ENCODE results near the gene GALK1.
A peak's percentile ranks its signal among the peaks of the same experiment; 100 is the strongest.

The GALK1 gene

GRCh38 chr17:75748706-75749105 is 16.3 kb downstream of the GALK1 start:
- DNase-seq, result no peak

DNA sequence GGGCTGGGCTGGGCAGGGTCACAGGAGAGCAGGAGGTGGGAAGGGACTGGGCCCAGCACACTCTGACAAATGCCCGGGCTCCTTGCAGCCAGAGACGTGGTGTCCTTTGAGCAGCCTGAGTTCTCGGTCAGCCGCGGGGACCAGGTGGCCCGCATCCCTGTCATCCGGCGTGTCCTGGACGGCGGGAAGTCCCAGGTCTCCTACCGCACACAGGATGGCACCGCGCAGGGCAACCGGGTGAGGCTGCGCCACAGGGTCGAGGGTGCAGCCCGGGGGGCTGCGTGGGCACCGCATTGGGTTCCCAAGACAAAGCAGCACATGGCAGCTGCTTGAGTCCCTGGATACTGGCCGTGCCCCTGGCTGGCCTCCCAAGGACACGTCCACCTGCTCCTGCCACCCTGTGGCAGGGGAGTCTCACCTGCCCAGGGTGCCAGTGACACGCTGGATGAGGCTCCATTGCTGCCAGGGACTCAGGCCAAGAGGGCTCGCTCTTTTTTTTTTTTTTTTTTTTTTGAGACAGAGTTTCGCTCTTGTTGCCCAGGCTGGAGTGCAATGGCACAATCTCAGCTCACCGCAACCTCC is 21.3 kb downstream of the GALK1 start:
- peak; percentile 7 for DNase-seq

DNA sequence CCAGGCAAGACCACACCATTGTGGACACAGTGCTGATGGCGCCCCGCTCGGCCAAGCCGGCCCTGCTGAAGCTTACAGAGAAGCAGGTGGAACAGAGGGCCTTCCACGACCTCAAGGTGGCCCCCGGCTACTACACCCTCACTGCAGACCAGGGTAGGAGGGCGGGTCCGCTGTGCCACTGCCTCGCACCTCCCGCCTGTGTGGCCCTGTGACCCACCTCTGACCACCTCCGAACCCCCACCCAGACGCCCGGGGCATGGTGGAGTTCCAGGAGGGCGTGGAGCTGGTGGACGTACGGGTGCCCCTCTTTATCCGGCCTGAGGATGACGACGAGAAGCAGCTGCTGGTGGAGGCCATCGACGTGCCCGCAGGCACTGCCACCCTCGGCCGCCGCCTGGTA is 22.7 kb downstream of the GALK1 start:
- no peak for DNase-seq

- no peak for DNase-seq
These were observed 24.3 kb downstream of the GALK1 start for GRCh38 chr17:75740631-75741077.

GRCh38 chr17:75740215-75740614 is 24.8 kb downstream of the GALK1 start:
- no peak for DNase-seq

GRCh38 chr17:75739801-75740200 is 25.2 kb downstream of the GALK1 start:
- no peak for DNase-seq

DNA sequence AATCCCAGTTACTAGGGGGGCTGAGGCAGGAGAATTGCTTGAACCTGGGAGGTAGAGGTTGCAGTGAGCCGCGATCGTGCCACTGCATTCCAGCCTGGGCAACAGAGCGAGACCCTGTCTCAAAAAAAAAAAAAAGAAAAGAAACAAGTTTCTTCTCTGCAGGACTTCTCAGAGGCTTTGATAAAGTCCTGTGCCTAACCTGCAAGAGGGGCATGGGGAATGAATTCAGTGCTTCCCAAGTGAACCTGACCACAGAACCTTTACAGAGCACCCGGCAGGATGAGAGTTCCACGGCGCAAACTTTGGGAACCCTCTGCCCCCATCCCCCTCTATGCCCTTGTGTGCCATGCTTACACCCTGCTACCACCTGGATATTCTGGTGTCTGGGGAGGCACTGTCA is 25.8 kb downstream of the GALK1 start:
- DNase-seq, result no peak

DNA sequence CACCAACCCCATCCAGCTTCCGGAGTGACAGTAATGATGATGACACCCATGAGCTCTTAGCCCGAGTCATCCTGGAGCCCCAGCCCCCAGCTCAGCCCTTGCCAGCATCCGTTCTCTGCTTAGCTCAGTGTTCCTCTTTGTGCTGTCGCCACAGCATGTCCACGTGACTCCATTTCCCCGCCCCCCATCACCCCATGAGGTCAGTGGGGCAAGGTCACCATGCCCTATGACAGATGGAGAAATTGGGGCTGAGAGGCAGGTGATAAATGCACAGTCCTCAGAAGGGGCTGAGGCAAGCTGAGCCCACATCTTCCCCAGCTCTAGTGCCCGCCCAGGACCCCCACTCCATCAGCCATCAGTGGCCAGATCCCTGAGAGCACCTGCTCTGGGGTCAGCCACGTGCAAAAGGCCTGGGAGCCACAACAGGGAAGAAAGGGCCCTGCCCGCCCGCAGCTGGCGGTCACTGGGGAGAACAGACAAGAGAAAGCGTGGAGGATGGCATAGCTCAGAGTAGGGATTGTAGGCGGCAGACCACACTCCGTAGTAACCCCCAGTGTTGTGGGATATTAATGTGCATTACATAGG is 26.7 kb downstream of the GALK1 start:
- no peak for DNase-seq

DNA sequence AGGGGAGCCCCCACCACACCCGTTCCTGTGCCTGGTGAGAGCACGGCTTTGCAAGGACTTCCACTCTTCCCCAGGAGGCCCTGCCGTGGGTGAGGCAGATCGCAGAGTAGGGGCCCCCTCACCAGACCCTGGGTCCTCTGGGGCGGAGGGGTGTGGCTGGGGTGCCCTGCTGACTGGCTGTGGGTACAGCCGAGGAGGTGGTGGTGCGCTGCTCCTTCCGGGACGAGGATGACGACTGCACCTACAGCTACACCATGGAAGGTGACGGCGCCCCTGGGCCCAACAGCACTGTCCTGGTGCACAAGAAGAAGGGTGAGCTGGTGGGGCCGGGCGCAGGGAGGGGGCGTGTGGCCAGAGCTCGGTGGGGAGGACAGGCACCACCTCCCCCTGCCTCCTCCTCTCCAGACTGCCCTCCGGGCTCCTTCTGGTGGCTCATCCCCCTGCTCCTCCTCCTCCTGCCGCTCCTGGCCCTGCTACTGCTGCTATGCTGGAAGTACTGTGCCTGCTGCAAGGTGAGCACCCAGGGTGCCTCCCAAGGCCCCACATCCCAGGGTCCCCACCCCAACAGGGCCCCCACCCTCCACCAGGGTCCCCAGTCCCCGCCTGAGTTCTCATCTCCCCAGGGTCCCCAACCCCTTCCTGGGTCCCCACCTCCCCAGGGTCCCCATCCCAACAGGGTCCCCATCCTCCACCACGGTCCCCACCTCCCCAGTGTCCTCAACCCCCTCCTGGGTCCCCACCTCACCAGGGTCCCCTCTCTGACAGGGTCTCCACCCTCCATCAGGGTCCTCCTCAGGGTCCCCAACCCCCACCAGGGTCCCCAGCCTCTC is 27.6 kb downstream of the GALK1 start:
- no peak for DNase-seq

DNA sequence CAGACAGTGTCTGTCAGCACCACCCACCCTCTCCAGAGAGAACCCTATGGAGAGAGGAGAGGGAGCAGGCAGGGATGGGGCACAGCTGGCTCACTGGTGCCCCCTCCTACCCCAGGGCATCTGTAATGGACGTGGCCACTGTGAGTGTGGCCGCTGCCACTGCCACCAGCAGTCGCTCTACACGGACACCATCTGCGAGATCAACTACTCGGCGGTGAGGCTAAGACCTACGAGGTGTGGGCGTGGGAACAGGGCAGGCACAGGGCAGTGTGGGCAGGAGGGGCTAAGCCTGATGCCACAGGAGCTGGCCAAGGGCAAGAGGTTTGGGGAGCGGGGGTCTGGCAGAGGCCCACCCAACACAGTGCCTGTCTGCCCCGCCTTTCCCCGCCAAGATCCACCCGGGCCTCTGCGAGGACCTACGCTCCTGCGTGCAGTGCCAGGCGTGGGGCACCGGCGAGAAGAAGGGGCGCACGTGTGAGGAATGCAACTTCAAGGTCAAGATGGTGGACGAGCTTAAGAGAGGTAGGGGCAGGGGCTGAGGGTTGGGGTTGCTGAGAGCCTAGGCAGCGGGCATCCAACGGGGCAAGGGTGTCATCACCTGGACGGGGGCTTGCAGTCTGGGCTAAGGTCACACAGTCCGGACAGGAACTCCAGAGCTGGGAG is 28.7 kb downstream of the GALK1 start:
- DNase-seq, result no peak

- DNase-seq, result no peak
These were observed 30.2 kb downstream of the GALK1 start for GRCh38 chr17:75734674-75735294.

DNA sequence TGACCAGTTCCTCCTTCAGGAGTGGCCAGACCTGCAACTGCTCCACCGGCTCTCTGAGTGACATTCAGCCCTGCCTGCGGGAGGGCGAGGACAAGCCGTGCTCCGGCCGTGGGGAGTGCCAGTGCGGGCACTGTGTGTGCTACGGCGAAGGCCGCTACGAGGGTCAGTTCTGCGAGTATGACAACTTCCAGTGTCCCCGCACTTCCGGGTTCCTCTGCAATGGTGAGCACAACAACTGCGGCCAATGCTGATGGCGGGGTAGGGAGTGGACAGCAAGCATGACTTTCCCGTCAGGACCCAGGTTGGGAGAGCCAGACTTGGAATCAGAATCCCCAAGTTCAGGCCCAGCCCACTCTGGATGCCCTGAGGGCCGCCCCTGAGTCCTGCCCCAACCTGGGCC is 31.5 kb downstream of the GALK1 start:
- no peak for DNase-seq

GRCh38 chr17:75731716-75732498 is 33.1 kb downstream of the GALK1 start:
- no peak for DNase-seq

- no peak for DNase-seq
These were observed 33.8 kb downstream of the GALK1 start for GRCh38 chr17:75731086-75731715.

DNA sequence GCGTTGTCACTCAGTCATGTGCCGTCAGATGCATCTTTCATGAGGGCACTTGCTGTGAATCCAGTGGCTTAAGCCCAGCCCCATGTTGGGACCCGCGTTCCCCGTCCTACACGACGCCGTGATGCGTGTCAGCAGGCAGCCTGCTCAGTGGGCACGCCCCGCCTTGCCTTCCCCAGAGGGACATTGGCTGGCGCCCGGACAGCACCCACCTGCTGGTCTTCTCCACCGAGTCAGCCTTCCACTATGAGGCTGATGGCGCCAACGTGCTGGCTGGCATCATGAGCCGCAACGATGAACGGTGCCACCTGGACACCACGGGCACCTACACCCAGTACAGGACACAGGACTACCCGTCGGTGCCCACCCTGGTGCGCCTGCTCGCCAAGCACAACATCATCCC is 34.9 kb downstream of the GALK1 start:
- DNase-seq, result no peak

GRCh38 chr17:75729351-75729750 is 35.6 kb downstream of the GALK1 start:
- DNase-seq, result no peak

DNA sequence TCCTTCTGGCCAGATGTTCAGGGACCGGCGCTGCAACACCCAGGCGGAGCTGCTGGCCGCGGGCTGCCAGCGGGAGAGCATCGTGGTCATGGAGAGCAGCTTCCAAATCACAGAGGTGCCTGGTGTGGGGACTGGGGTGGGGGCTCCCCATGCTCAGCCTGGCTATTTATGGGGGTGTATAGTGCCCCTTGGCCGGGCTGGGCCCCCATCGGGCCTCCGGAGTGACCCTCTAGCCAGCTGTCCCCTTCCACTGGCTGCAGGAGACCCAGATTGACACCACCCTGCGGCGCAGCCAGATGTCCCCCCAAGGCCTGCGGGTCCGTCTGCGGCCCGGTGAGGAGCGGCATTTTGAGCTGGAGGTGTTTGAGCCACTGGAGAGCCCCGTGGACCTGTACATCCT is 37.6 kb downstream of the GALK1 start:
- no peak for DNase-seq

DNA sequence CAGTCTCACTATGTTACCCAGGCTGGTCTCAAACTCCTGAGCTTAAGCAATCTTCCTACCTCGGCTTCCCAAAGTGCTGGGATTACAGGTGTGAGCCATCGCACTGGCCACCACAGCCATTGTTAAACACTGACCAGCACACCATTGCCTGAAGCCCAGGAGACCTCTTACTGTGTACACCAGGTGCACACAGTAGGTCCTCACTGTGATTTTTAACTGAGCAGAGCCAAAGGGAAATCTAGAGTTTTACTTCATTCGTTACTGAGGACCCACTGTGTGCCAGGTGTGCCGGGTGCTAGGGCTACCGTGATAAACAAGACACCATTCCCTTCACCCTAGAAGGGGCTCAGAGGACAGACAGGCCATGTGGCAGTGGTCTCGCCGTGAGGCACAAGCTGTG is 39.5 kb downstream of the GALK1 start:
- DNase-seq, result no peak

- DNase-seq, result no peak
These were observed 40.7 kb downstream of the GALK1 start for GRCh38 chr17:75724016-75725003.

GRCh38 chr17:75723171-75723930 is 41.6 kb downstream of the GALK1 start:
- DNase-seq, result no peak
